Right atrium auricular region (tissue), 2 donors: ENCODE measurements around the gene SPTLC2. TPM values are rescaled to one million over a fixed set of nuclear protein-coding genes. Genes with fewer than 3 reads are reported as not detected.
"Not testable (repeated sequence)": the region's sequence is repeated elsewhere in the genome, so short reads cannot be mapped to it uniquely, and the experiment has no call there.

Experiments
- DNase-seq: peaks from one replicate; pipeline ENCODE4 v3.0.0-alpha.2; 2019; ENCODE audit warnings: low spot score
- H3K27ac ChIP-seq, 2 donors: fragments of 200-600 bp; sonication (generic); 1 replicate in 1 of 2; 2 replicates in 1 of 2; pipeline ENCODE4 v1.5.1; 2016 to 2019
- H3K27me3 ChIP-seq, 2 donors: fragments of 200-600 bp; sonication (generic); one replicate each; pipeline versions ENCODE4 v1.5.1 to v1.6.0; 2017 to 2019
- H3K36me3 ChIP-seq: fragments of 200-600 bp; sonication (generic); one replicate; pipeline ENCODE4 v1.5.1; 2016
- H3K4me1 ChIP-seq, 2 donors: fragments of 200-600 bp; sonication (generic); one replicate each; pipeline versions ENCODE4 v1.5.1 to v1.6.0; 2017 to 2019
- H3K4me3 ChIP-seq, 2 donors: fragments of 200-600 bp; sonication (generic); 1 replicate in 1 of 2; 2 replicates in 1 of 2; pipeline ENCODE4 v1.5.1; 2017 to 2019; ENCODE audit warnings: mild to moderate bottlenecking in 1 of 2, moderate library complexity in 1 of 2
- H3K9me3 ChIP-seq, 2 donors: fragments of 200-600 bp; sonication (generic); one replicate each; pipeline ENCODE4 v1.5.1; 2019
- CTCF ChIP-seq, 2 donors: fragments of 200-600 bp; sonication (generic); IDR thresholded peaks; one replicate each; pipeline ENCODE4 v1.5.1; 2019; ENCODE audit warnings: antibody characterized with exemption in 2 of 2
- total RNA-seq, 2 donors: library from RNA; depleted of rRNA; stranded (reverse); fragments of >200 nt; gene quantifications; one replicate each; pipeline ENCODE4 v1.1.0, GENCODE V29; 2016

The SPTLC2 gene
- total RNA-seq, 2 donors from 2014 or later = 11.3 to 14.0 TPM

- Histone ChIP-seq H3K27ac (no peak overlapping the region), H3K9me3 (no peaks in the 10 kb centered on the region), H3K4me1 (no peaks in the 10 kb centered on the region), H3K36me3 (no peaks in the 10 kb centered on the region), H3K4me3 (no peak overlapping the region), H3K27me3 (no peaks in the 10 kb centered on the region)
- TF ChIP-seq CTCF (IDR thresholded peaks at IDR 0.05) = no peak
- no peak for DNase-seq
Observed at GRCh38 chr14:77529963-77530362, 86.5 kb downstream of the SPTLC2 start.

GRCh38 chr14:77529213-77529612 is 87.2 kb downstream of the SPTLC2 start:
- H3K27me3 ChIP-seq = no peaks in the 10 kb centered on the region
- no peaks in the 10 kb centered on the region for H3K4me1 ChIP-seq
- H3K9me3 ChIP-seq = no peaks in the 10 kb centered on the region
- no peak overlapping the region for H3K4me3 ChIP-seq
- no peak for TF ChIP-seq CTCF (IDR thresholded peaks at IDR 0.05)
- H3K36me3 ChIP-seq = no peaks in the 10 kb centered on the region
- no peak overlapping the region for H3K27ac ChIP-seq
- DNase-seq = no peak

DNA sequence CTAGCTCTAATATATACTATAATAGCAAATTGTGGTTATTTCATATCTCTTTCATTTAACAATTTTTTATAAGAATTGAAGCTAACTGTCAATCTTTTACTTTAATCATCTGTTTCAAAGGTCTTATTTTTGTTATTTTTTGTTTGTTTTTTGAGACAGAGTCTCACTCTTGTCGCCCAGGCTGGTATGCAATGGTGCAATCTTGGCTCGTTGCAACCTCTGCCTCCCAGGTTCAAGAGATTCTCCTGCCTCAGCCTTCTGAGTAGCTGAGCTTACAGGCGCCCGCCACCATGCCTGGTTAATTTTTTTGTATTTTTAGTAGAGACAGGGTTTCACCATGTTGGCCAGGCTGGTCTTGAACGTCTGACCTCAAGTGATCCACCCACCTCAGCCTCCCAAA is 87.7 kb downstream of the SPTLC2 start:
- not testable (repeated sequence) for H3K27me3 ChIP-seq, H3K9me3 ChIP-seq, H3K27ac ChIP-seq, H3K36me3 ChIP-seq, H3K4me1 ChIP-seq, DNase-seq, H3K4me3 ChIP-seq

DNA sequence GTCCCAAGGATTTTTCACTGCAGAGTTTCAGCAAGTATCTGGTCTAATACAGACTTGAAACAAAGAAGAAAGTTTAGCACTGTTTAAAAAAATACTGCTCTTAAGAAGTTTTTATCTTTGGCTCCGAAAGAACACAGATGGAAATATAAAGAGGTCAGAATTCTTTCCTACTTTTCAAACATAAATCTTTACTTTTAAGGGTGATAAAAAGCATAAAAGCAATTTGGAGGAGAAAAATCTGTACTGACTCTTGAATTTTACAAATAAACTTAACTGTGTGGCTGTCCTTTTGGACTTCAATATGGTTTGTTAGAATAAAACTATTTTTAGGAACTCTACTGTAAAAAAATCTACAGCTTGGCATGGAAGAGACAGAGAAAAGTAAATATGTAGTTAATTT is 90.2 kb downstream of the SPTLC2 start:
- H3K27me3 ChIP-seq = no peaks in the 10 kb centered on the region
- no peaks in the 10 kb centered on the region for H3K9me3 ChIP-seq
- DNase-seq = no peak
- no peak overlapping the region for H3K4me3 ChIP-seq
- H3K27ac ChIP-seq = no peak overlapping the region
- peaks cover 4% of the 10 kb centered on the region for H3K36me3 ChIP-seq
- no peak for TF ChIP-seq CTCF (IDR thresholded peaks at IDR 0.05)
- H3K4me1 ChIP-seq = no peaks in the 10 kb centered on the region

GRCh38 chr14:77524536-77524935 is 91.9 kb downstream of the SPTLC2 start:
- Histone ChIP-seq H3K9me3 (no peaks in the 10 kb centered on the region), H3K27ac (no peak overlapping the region), H3K4me1 (no peaks in the 10 kb centered on the region), H3K4me3 (no peak overlapping the region), H3K36me3 (peaks cover 12% of the 10 kb centered on the region), H3K27me3 (no peaks in the 10 kb centered on the region)
- no peak for TF ChIP-seq CTCF (IDR thresholded peaks at IDR 0.05)
- no peak for DNase-seq

GRCh38 chr14:77523109-77523508 is 93.3 kb downstream of the SPTLC2 start:
- no peak for DNase-seq
- TF ChIP-seq CTCF (IDR thresholded peaks at IDR 0.05) = no peak
- H3K36me3 ChIP-seq = peaks cover 12% of the 10 kb centered on the region

More at GRCh38 chr14:77523109-77523508, 93.3 kb downstream of the SPTLC2 start:
- Histone ChIP-seq H3K4me1 (no peaks in the 10 kb centered on the region), H3K4me3 (no peak overlapping the region), H3K27ac (no peak overlapping the region), H3K9me3 (no peaks in the 10 kb centered on the region), H3K27me3 (no peaks in the 10 kb centered on the region)
